GM06990 (cell line): Measurements from ENCODE around the gene CARD11.

Experiments
- DNase-seq: peaks from one replicate; pipeline ENCODE4 v3.0.0-alpha.2; 2011; ENCODE audit not compliant: insufficient read length; ENCODE audit errors: extremely low read depth
- H3K27me3 ChIP-seq: replicated peaks from 2 replicates; pipeline ENCODE4 v1.6.0; 2011; ENCODE audit warnings: low read length; ENCODE audit not compliant: control insufficient read depth, insufficient read depth
- H3K36me3 ChIP-seq: 2 replicates; pipeline ENCODE4 v1.5.1; 2011; ENCODE audit warnings: low read length; ENCODE audit not compliant: control insufficient read depth, insufficient read depth
- H3K4me3 ChIP-seq: replicated peaks from 2 replicates; pipeline ENCODE4 v1.5.1; 2011; ENCODE audit warnings: low read depth, mild to moderate bottlenecking, control low read depth, low read length
- TF ChIP-seq, protein P1 (sequence below): IDR thresholded peaks from 2 replicates; pipeline ENCODE4 v1.5.1; 2011; ENCODE audit warnings: low read length, control low read depth, mild to moderate bottlenecking, inconsistent platforms; ENCODE audit not compliant: insufficient read depth, poor library complexity, severe bottlenecking

Gene CARD11

GRCh38 chr7:2856388-2857169, 187.1 kb downstream of the CARD11 start:
- Histone ChIP-seq H3K4me3 (no peak overlapping the region), H3K36me3 (no peaks in the 10 kb centered on the region), H3K27me3 (no peaks in the 10 kb centered on the region)
- DNase-seq = no peak
- TF ChIP-seq, protein P1, sequence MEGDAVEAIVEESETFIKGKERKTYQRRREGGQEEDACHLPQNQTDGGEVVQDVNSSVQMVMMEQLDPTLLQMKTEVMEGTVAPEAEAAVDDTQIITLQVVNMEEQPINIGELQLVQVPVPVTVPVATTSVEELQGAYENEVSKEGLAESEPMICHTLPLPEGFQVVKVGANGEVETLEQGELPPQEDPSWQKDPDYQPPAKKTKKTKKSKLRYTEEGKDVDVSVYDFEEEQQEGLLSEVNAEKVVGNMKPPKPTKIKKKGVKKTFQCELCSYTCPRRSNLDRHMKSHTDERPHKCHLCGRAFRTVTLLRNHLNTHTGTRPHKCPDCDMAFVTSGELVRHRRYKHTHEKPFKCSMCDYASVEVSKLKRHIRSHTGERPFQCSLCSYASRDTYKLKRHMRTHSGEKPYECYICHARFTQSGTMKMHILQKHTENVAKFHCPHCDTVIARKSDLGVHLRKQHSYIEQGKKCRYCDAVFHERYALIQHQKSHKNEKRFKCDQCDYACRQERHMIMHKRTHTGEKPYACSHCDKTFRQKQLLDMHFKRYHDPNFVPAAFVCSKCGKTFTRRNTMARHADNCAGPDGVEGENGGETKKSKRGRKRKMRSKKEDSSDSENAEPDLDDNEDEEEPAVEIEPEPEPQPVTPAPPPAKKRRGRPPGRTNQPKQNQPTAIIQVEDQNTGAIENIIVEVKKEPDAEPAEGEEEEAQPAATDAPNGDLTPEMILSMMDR = no peak
